Lung (tissue), 12 donors: ENCODE measurements around the gene WDR87. TPM values are rescaled to one million over a fixed set of nuclear protein-coding genes. Genes with fewer than 3 reads are reported as not detected.

Source experiments
- ATAC-seq: fragments of 200-7000 bp; cut with Tn5 transposase; one replicate; pipeline ENCODE4 v1.9.1; 2020; ENCODE audit warnings: moderate number of reproducible peaks; ENCODE audit not compliant: insufficient read depth, low FRiP score
- DNase-seq, 3 donors: peaks; one replicate each; pipeline ENCODE4 v3.0.0-alpha.2; 2013 to 2017
- H3K27ac ChIP-seq, 2 donors: one replicate each; pipeline ENCODE4 v1.5.1; 2013; ENCODE audit warnings: mild to moderate bottlenecking in 2 of 2, moderate library complexity in 2 of 2, control low read depth in 1 of 2, inconsistent platforms in 1 of 2, low read depth in 1 of 2, low read length in 1 of 2
- H3K27me3 ChIP-seq, 3 donors: one replicate each; pipeline ENCODE4 v1.5.1; 2013; ENCODE audit warnings: low read length in 2 of 3; ENCODE audit not compliant: control insufficient read depth in 3 of 3, insufficient read depth in 3 of 3
- H3K36me3 ChIP-seq, 4 donors: one replicate each; pipeline ENCODE4 v1.5.1; 2013; ENCODE audit warnings: low read length in 4 of 4, mild to moderate bottlenecking in 1 of 4, moderate library complexity in 1 of 4; ENCODE audit not compliant: control insufficient read depth in 4 of 4, insufficient read depth in 4 of 4
- H3K4me1 ChIP-seq, 5 donors: one replicate each; pipeline ENCODE4 v1.5.1; 2013; ENCODE audit warnings: low read length in 5 of 5, mild to moderate bottlenecking in 2 of 5, moderate library complexity in 1 of 5; ENCODE audit not compliant: control insufficient read depth in 5 of 5, insufficient read depth in 5 of 5
- H3K4me3 ChIP-seq: one replicate; pipeline ENCODE4 v1.5.1; 2013; ENCODE audit warnings: mild to moderate bottlenecking, control low read depth, moderate library complexity
- H3K9ac ChIP-seq, 2 donors: one replicate each; pipeline ENCODE4 v1.5.1; 2013; ENCODE audit warnings: low read length in 2 of 2, control low read depth in 1 of 2; ENCODE audit not compliant: insufficient read depth in 1 of 2
- H3K9me3 ChIP-seq, 4 donors: one replicate each; pipeline ENCODE4 v1.5.1; 2013; ENCODE audit warnings: low read length in 3 of 4, mild to moderate bottlenecking in 1 of 4, moderate library complexity in 1 of 4; ENCODE audit not compliant: control insufficient read depth in 4 of 4, insufficient read depth in 3 of 4
- CTCF ChIP-seq: IDR thresholded peaks from 2 replicates; pipeline ENCODE4 v1.5.1; 2012; ENCODE audit warnings: mild to moderate bottlenecking; ENCODE audit errors: control extremely low read depth, extremely low read depth
- WGBS, 2 donors: extraction: QIAGEN DNeasy Blood & Tissue Kit; methylation state at CpG; one replicate each; pipeline ENCODE4 v1.1.7; 2013; 5-methylcytosine and 5-hydroxymethylcytosine counted together
- polyA plus RNA-seq, 2 donors: library from polyadenylated mRNA; stranded (reverse); fragments of 200-250 nt; gene quantifications; one replicate each; pipeline ENCODE4 v1.2.1, GENCODE V29; 2013
- total RNA-seq, 2 donors: library from RNA; depleted of rRNA in 1 of 2; stranded (reverse); fragments of >200 nt in 1 of 2; gene quantifications; one replicate each; pipeline ENCODE4 v1.2.1, GENCODE V29; 2014 to 2021
- donor health status: control.
- donor health status: control.
- donor health status: Bipolar disorder and iron deficiency.
- donor health status: healthy.
- donor health status: DM: yes; HTN: yes; CAD: no.

The WDR87 gene
- total and polyA plus RNA-seq, 4 donors = not detected

GRCh38 chr19:37953918-37954303, 47.5 kb upstream of the WDR87 start:
- DNase-seq = no peak
- Histone ChIP-seq H3K27me3 (no peaks in the 10 kb centered on the region), H3K36me3 (no peaks in the 10 kb centered on the region), H3K9ac (no peak overlapping the region), H3K27ac (no peak overlapping the region), H3K9me3 (no peaks in the 10 kb centered on the region), H3K4me1 (peaks cover 0 to 5% (median 0%) of the 10 kb centered on the region in 5 donors), H3K4me3 (no peak overlapping the region)
- WGBS, 2 donors = 27 to 30% methylated on average over 1 of the region's 1 CpG
- TF ChIP-seq CTCF = no peak
- ATAC-seq = no peak

GRCh38 chr19:37953171-37953917, 47.0 kb upstream of the WDR87 start:
- DNase-seq = no peak
- WGBS, 2 donors = 70 to 85% methylated on average over 11 of the region's 11 CpGs
- no peak for TF ChIP-seq CTCF
- H3K27ac ChIP-seq = no peak overlapping the region
- H3K9me3 ChIP-seq = no peaks in the 10 kb centered on the region
- no peak overlapping the region for H3K4me3 ChIP-seq
- H3K27me3 ChIP-seq = no peaks in the 10 kb centered on the region
- no peak overlapping the region for H3K9ac ChIP-seq
- peaks cover 0 to 7% (median 0%) of the 10 kb centered on the region in 5 donors for H3K4me1 ChIP-seq
- no peak for ATAC-seq
- no peaks in the 10 kb centered on the region for H3K36me3 ChIP-seq

GRCh38 chr19:37951816-37952210, 45.4 kb upstream of the WDR87 start:
- Histone ChIP-seq H3K9me3 (no peaks in the 10 kb centered on the region), H3K4me1 (peaks cover 0 to 9% (median 0%) of the 10 kb centered on the region in 5 donors), H3K27me3 (no peaks in the 10 kb centered on the region), H3K4me3 (no peak overlapping the region), H3K27ac (no peak overlapping the region), H3K9ac (no peak overlapping the region), H3K36me3 (no peaks in the 10 kb centered on the region)
- 82 to 87% methylated on average over 3 to 4 of the region's 4 CpGs for WGBS, 2 donors
- TF ChIP-seq CTCF = no peak
- ATAC-seq = no peak
- DNase-seq = no peak
